ENCODE results near the gene MEF2B.
A peak's percentile ranks its signal among the peaks of the same experiment; 100 is the strongest.

Gene MEF2B

GRCh38 chr19:19206938-19207337 lies 36.9 kb upstream of the MEF2B start:
- peaks cover 24% of the 10 kb centered on the region for H3K4me1 ChIP-seq (ENCODE audit: control insufficient read depth, insufficient read depth, low read length)

GRCh38 chr19:19205416-19206410 lies 35.6 kb upstream of the MEF2B start:
- peaks cover 11% of the 10 kb centered on the region for H3K27me3 ChIP-seq (ENCODE audit: control insufficient read depth, insufficient read depth, low read length)
- no peak overlapping the region for H3K9ac ChIP-seq (ENCODE audit: low read length)

More at GRCh38 chr19:19206938-19207337, 36.9 kb upstream of the MEF2B start:
- no peaks in the 10 kb centered on the region for H3K9me3 ChIP-seq (ENCODE audit: control insufficient read depth, low read length)
- H3K27me3 ChIP-seq (ENCODE audit: control insufficient read depth, insufficient read depth, low read length) = peaks cover 22% of the 10 kb centered on the region
- H3K9ac ChIP-seq (ENCODE audit: low read length) = no peak overlapping the region
- H3K4me3 ChIP-seq (ENCODE audit: low read length) = no peak overlapping the region
- H3K36me3 ChIP-seq (ENCODE audit: control insufficient read depth, insufficient read depth, low read length) = no peaks in the 10 kb centered on the region

GRCh38 chr19:19204181-19204580 lies 34.1 kb upstream of the MEF2B start:
- Histone ChIP-seq H3K27me3 (ENCODE audit: control insufficient read depth, insufficient read depth, low read length) (peaks cover 11% of the 10 kb centered on the region), H3K9me3 (ENCODE audit: control insufficient read depth, low read length) (no peaks in the 10 kb centered on the region), H3K9ac (ENCODE audit: low read length) (no peak overlapping the region), H3K4me3 (ENCODE audit: low read length) (no peak overlapping the region), H3K4me1 (ENCODE audit: control insufficient read depth, insufficient read depth, low read length) (peaks cover 24% of the 10 kb centered on the region), H3K36me3 (ENCODE audit: control insufficient read depth, insufficient read depth, low read length) (no peaks in the 10 kb centered on the region)

More at GRCh38 chr19:19205416-19206410, 35.6 kb upstream of the MEF2B start:
- H3K4me1 ChIP-seq (ENCODE audit: control insufficient read depth, insufficient read depth, low read length) = peaks cover 24% of the 10 kb centered on the region
- no peak overlapping the region for H3K4me3 ChIP-seq (ENCODE audit: low read length)
- H3K36me3 ChIP-seq (ENCODE audit: control insufficient read depth, insufficient read depth, low read length) = no peaks in the 10 kb centered on the region
- no peaks in the 10 kb centered on the region for H3K9me3 ChIP-seq (ENCODE audit: control insufficient read depth, low read length)

- Histone ChIP-seq H3K4me1 (ENCODE audit: control insufficient read depth, insufficient read depth, low read length) (peaks cover 24% of the 10 kb centered on the region), H3K4me3 (ENCODE audit: low read length) (peak within 1 kb of the TSS; percentile 79), H3K27me3 (ENCODE audit: control insufficient read depth, insufficient read depth, low read length) (peaks cover 11% of the 10 kb centered on the region), H3K36me3 (ENCODE audit: control insufficient read depth, insufficient read depth, low read length) (no peaks in the 10 kb centered on the region), H3K9me3 (ENCODE audit: control insufficient read depth, low read length) (no peaks in the 10 kb centered on the region), H3K9ac (ENCODE audit: low read length) (peak within 1 kb of the TSS; percentile 84)
Observed at GRCh38 chr19:19203012-19203856, 33.2 kb upstream of the MEF2B start, which contains the start of gene NR2C2AP. NR2C2AP (minus strand) TSS chr19:19203414; CDS start chr19:19203060, 354 bp downstream.

GRCh38 chr19:19202707-19203011 lies 32.6 kb upstream of the MEF2B start:
- peak overlapping the region; percentile 79 for H3K4me3 ChIP-seq (ENCODE audit: low read length)
- no peaks in the 10 kb centered on the region for H3K36me3 ChIP-seq (ENCODE audit: control insufficient read depth, insufficient read depth, low read length)
- H3K9ac ChIP-seq (ENCODE audit: low read length) = peak overlapping the region; percentile 84
- peaks cover 11% of the 10 kb centered on the region for H3K27me3 ChIP-seq (ENCODE audit: control insufficient read depth, insufficient read depth, low read length)
- peaks cover 24% of the 10 kb centered on the region for H3K4me1 ChIP-seq (ENCODE audit: control insufficient read depth, insufficient read depth, low read length)
- no peaks in the 10 kb centered on the region for H3K9me3 ChIP-seq (ENCODE audit: control insufficient read depth, low read length)

DNA sequence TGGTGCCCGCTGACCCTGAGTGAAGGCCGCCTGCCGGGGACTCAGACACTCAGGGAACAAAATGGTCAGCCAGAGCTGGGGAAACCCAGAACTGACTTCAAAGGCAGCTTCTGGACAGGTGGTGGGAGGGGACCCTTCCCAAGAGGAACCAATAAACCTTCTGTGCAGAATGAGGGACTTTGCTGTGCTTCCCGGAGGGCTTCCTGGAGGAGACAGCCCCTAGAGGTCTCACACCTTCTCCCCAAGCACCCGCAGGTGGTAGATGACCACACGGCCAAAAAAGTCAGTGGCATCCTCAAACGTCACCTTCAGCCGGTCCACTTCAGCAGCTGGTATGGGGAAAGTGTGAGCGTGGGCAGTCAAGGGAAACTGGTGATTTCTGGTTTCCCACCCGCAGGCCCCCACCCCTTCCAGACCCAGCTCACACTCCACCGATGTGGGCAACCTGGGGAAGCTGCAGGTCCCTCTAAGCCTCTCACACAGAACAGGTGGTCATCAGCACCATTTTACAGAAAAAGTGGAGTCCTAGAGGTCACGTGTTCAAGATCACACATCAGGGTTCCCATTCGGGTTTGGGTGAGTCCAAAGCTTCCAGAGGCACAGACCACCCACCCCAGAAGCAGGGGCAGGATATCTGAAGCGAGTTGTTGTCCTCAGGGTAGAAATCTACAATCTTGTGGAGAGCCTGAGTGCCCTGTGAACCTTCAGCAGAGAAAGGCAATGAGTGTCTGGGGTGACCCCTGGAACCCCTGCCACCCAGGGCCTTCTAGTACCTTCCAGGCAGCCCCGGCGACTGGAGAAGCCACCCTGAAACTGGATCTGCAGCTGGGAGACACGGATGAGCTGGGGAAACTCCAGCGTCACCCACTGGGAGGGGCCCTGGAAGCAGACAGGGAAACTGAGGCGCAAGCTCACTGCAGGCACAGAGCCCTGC lies 31.9 kb upstream of the MEF2B start:
- no peaks in the 10 kb centered on the region for H3K9me3 ChIP-seq (ENCODE audit: control insufficient read depth, low read length)

DNA sequence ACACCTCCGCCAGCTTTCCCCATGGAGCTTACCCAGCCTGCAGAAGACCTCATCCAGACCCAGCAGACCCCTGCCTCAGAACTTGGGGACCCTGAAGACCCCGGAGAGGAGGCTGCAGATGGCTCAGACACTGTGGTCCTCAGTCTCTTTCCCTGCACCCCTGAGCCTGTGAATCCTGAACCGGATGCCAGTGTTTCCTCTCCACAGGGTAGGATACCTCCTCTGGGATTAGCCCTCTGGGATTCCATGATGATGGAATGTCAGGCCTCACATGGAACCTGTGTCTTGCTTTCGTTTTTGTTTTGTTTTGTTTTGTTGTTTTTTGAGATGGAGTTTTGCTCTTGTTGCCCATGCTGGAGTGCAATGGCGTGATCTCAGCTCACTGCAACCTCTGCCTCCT lies 23.9 kb upstream of the MEF2B start:
- Histone ChIP-seq H3K9me3 (ENCODE audit: control insufficient read depth, low read length) (no peaks in the 10 kb centered on the region), H3K27me3 (ENCODE audit: control insufficient read depth, insufficient read depth, low read length) (no peaks in the 10 kb centered on the region), H3K9ac (ENCODE audit: low read length) (no peak overlapping the region), H3K4me3 (ENCODE audit: low read length) (no peak overlapping the region), H3K36me3 (ENCODE audit: control insufficient read depth, insufficient read depth, low read length) (peaks cover 3% of the 10 kb centered on the region), H3K4me1 (ENCODE audit: control insufficient read depth, insufficient read depth, low read length) (peaks cover 18% of the 10 kb centered on the region)

More for the DNA sequence above, 31.9 kb upstream of the MEF2B start:
- H3K9ac ChIP-seq (ENCODE audit: low read length) = peak overlapping the region; percentile 84
- H3K36me3 ChIP-seq (ENCODE audit: control insufficient read depth, insufficient read depth, low read length) = no peaks in the 10 kb centered on the region
- H3K4me3 ChIP-seq (ENCODE audit: low read length) = no peak overlapping the region
- peaks cover 11% of the 10 kb centered on the region for H3K27me3 ChIP-seq (ENCODE audit: control insufficient read depth, insufficient read depth, low read length)
- peaks cover 18% of the 10 kb centered on the region for H3K4me1 ChIP-seq (ENCODE audit: control insufficient read depth, insufficient read depth, low read length)

- H3K4me3 ChIP-seq (ENCODE audit: low read length) = peak overlapping the region; percentile 97
- H3K9ac ChIP-seq (ENCODE audit: low read length) = peak overlapping the region; percentile 100
- no peaks in the 10 kb centered on the region for H3K9me3 ChIP-seq (ENCODE audit: control insufficient read depth, low read length)
- H3K27me3 ChIP-seq (ENCODE audit: control insufficient read depth, insufficient read depth, low read length) = no peaks in the 10 kb centered on the region
- H3K4me1 ChIP-seq (ENCODE audit: control insufficient read depth, insufficient read depth, low read length) = peaks cover 18% of the 10 kb centered on the region
- peaks cover 3% of the 10 kb centered on the region for H3K36me3 ChIP-seq (ENCODE audit: control insufficient read depth, insufficient read depth, low read length)
Observed at GRCh38 chr19:19192910-19193423, 22.9 kb upstream of the MEF2B start.

- Histone ChIP-seq H3K27me3 (ENCODE audit: control insufficient read depth, insufficient read depth, low read length) (no peaks in the 10 kb centered on the region), H3K4me1 (ENCODE audit: control insufficient read depth, insufficient read depth, low read length) (peaks cover 18% of the 10 kb centered on the region), H3K9ac (ENCODE audit: low read length) (peak within 1 kb of the TSS; percentile 100)
Observed at GRCh38 chr19:19192078-19192882, 22.2 kb upstream of the MEF2B start, which contains the start of the genes BORCS8 and RFXANK. BORCS8 (minus strand) TSS chr19:19192152; CDS start chr19:19192117, 35 bp downstream. RFXANK (plus strand) TSS chr19:19192258; CDS start chr19:19193947, 1,689 bp downstream.

DNA sequence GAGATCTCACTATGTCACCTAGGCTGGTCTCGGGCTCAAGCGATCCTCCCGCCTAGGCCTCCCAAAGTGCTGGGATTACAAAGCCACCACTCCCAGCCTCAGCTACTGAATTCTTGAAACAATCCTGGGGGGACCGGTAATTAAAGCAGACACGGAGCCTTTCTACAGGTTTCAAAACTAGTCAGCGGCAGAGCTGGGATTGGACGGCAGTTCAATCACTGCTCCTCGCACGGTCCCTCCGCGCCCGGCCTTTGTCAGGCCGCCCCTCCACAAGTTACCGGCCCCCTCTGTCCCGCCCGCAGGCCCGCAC lies 21.7 kb upstream of the MEF2B start:
- H3K36me3 ChIP-seq (ENCODE audit: control insufficient read depth, insufficient read depth, low read length) = peaks cover 3% of the 10 kb centered on the region
- H3K9ac ChIP-seq (ENCODE audit: low read length) = peak overlapping the region; percentile 100
- peaks cover 18% of the 10 kb centered on the region for H3K4me1 ChIP-seq (ENCODE audit: control insufficient read depth, insufficient read depth, low read length)
- H3K27me3 ChIP-seq (ENCODE audit: control insufficient read depth, insufficient read depth, low read length) = no peaks in the 10 kb centered on the region
- no peaks in the 10 kb centered on the region for H3K9me3 ChIP-seq (ENCODE audit: control insufficient read depth, low read length)
- peak overlapping the region; percentile 98 for H3K4me3 ChIP-seq (ENCODE audit: low read length)

More at GRCh38 chr19:19192078-19192882, 22.2 kb upstream of the MEF2B start, which contains the start of the genes BORCS8 and RFXANK:
- no peaks in the 10 kb centered on the region for H3K9me3 ChIP-seq (ENCODE audit: control insufficient read depth, low read length)
- H3K36me3 ChIP-seq (ENCODE audit: control insufficient read depth, insufficient read depth, low read length) = peaks cover 3% of the 10 kb centered on the region
- peak within 1 kb of the TSS; percentile 98 for H3K4me3 ChIP-seq (ENCODE audit: low read length)
